Measurements from ENCODE around the gene B3GALT5.

The B3GALT5 gene

GRCh38 chr21:39666681-39667315, 54.1 kb downstream of the B3GALT5 start:
- peaks cover 14% of the 10 kb centered on the region for H3K9me3 Mint-ChIP-seq
- no peak overlapping the region for H3K4me3 Mint-ChIP-seq
- TF ChIP-seq, protein P1, sequence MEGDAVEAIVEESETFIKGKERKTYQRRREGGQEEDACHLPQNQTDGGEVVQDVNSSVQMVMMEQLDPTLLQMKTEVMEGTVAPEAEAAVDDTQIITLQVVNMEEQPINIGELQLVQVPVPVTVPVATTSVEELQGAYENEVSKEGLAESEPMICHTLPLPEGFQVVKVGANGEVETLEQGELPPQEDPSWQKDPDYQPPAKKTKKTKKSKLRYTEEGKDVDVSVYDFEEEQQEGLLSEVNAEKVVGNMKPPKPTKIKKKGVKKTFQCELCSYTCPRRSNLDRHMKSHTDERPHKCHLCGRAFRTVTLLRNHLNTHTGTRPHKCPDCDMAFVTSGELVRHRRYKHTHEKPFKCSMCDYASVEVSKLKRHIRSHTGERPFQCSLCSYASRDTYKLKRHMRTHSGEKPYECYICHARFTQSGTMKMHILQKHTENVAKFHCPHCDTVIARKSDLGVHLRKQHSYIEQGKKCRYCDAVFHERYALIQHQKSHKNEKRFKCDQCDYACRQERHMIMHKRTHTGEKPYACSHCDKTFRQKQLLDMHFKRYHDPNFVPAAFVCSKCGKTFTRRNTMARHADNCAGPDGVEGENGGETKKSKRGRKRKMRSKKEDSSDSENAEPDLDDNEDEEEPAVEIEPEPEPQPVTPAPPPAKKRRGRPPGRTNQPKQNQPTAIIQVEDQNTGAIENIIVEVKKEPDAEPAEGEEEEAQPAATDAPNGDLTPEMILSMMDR (IDR thresholded peaks at IDR 0.05): no peak
- H3K27ac Mint-ChIP-seq: peak overlapping the region; percentile 92
- H3K36me3 Mint-ChIP-seq (ENCODE audit: low read depth): no peaks in the 10 kb centered on the region
- DNase-seq: no peak
- H3K4me1 Mint-ChIP-seq: peaks cover 20% of the 10 kb centered on the region
- H3K27me3 Mint-ChIP-seq (ENCODE audit: low read depth, poor library complexity): peaks cover 9% of the 10 kb centered on the region

GRCh38 chr21:39667353-39667891, 54.7 kb downstream of the B3GALT5 start:
- TF ChIP-seq, protein P1 (IDR thresholded peaks at IDR 0.05): no peak

DNA sequence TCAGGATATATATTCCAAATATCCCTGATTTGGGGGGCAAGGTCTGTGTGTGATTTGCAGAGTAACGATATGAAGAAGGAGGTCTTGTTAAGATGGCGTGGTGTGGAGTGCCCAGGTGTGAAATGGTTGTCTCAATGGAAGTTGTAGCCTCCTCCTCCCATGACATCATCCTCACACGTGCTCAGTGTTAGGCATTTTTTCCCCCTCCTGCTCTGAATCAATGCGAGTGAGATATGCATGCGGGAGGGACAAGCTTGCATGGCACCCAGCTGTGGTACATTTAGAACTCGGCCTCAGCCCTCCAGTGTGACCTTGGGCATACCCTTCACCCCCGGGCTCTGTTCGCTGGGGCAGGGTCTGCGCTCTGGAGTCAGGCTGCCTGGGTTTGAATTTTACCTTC, 55.6 kb downstream of the B3GALT5 start:
- TF ChIP-seq, protein P1 (IDR thresholded peaks at IDR 0.05): no peak
- Mint-ChIP-seq H3K4me3 (no peak overlapping the region), H3K4me1 (peaks cover 20% of the 10 kb centered on the region), H3K27me3 (ENCODE audit: low read depth, poor library complexity) (peaks cover 9% of the 10 kb centered on the region), H3K27ac (no peak overlapping the region), H3K9me3 (peaks cover 14% of the 10 kb centered on the region), H3K36me3 (ENCODE audit: low read depth) (no peaks in the 10 kb centered on the region)
- DNase-seq: no peak

More at GRCh38 chr21:39667353-39667891, 54.7 kb downstream of the B3GALT5 start:
- no peak for DNase-seq
- no peaks in the 10 kb centered on the region for H3K36me3 Mint-ChIP-seq (ENCODE audit: low read depth)
- peaks cover 9% of the 10 kb centered on the region for H3K27me3 Mint-ChIP-seq (ENCODE audit: low read depth, poor library complexity)
- peaks cover 14% of the 10 kb centered on the region for H3K9me3 Mint-ChIP-seq
- H3K27ac Mint-ChIP-seq: no peak overlapping the region
- no peak overlapping the region for H3K4me3 Mint-ChIP-seq
- peaks cover 20% of the 10 kb centered on the region for H3K4me1 Mint-ChIP-seq

DNA sequence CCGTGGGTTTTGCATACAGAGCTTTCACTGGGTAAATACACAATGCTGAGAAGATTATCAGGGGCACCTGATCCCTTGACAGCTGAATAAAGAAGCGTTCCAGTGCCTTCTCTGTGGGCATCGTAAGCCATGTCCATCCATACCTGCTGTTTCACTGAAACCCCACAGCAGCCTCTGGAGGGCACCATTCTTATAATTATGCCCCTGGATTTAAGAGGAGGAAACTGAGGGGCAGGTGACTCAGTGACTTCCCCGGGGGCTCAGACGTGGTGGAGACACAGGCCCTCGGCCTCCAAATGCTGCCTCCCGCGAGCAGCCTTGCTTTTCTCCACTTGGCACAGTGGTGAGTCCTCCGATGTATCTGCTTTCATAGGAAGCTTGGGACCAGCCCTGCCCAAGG, 56.7 kb downstream of the B3GALT5 start:
- H3K27me3 Mint-ChIP-seq (ENCODE audit: low read depth, poor library complexity): peaks cover 9% of the 10 kb centered on the region
- peaks cover 14% of the 10 kb centered on the region for H3K9me3 Mint-ChIP-seq
- no peaks in the 10 kb centered on the region for H3K36me3 Mint-ChIP-seq (ENCODE audit: low read depth)
- peak overlapping the region; percentile 43 for H3K4me3 Mint-ChIP-seq
- TF ChIP-seq, protein P1 (IDR thresholded peaks at IDR 0.05): no peak
- DNase-seq: no peak
- H3K27ac Mint-ChIP-seq: peak overlapping the region; percentile 68
- peaks cover 27% of the 10 kb centered on the region for H3K4me1 Mint-ChIP-seq

GRCh38 chr21:39669976-39670661, 57.4 kb downstream of the B3GALT5 start:
- H3K4me1 Mint-ChIP-seq: peaks cover 34% of the 10 kb centered on the region
- no peak for DNase-seq
- peak overlapping the region; percentile 68 for H3K27ac Mint-ChIP-seq
- peaks cover 10% of the 10 kb centered on the region for H3K27me3 Mint-ChIP-seq (ENCODE audit: low read depth, poor library complexity)
- peak overlapping the region; percentile 43 for H3K4me3 Mint-ChIP-seq
- no peaks in the 10 kb centered on the region for H3K36me3 Mint-ChIP-seq (ENCODE audit: low read depth)
- H3K9me3 Mint-ChIP-seq: peaks cover 14% of the 10 kb centered on the region
- TF ChIP-seq, protein P1 (IDR thresholded peaks at IDR 0.05): no peak

Data from nephron progenitor cell (in vitro differentiated cells).